SK-N-SH (cell line): ENCODE results near the gene CAVIN3. TPM values are rescaled to one million over a fixed set of nuclear protein-coding genes. Genes with fewer than 3 reads are reported as not detected.

Experiments
- CTCF ChIA-PET: fragments of 300-600, 350-600 bp; formaldehyde crosslinking; extraction: SDS; loops from one replicate; lab custom pipeline; 2021; lab: Yijun Ruan, JAX
- POLR2A ChIA-PET: fragments of 350-600 bp; sonication (Branson Sonifier 250); formaldehyde crosslinking; extraction: SDS; loops from one replicate; lab custom pipeline; 2020; ENCODE audit warnings: antibody characterized with exemption, inconsistent platforms; lab: Yijun Ruan, JAX
- DNase-seq: peaks from one replicate; pipeline ENCODE4 v3.0.0; 2012
- H2AFZ ChIP-seq: fragments of 200-600 bp; sonication (generic); 2 replicates; pipeline ENCODE4 v1.8.1; 2016; ENCODE audit warnings: antibody characterized with exemption, mild to moderate bottlenecking, low read depth
- H3F3A ChIP-seq: fragments of 200-600 bp; sonication (generic); replicated peaks from 2 replicates; pipeline ENCODE3; 2016; ENCODE audit warnings: antibody characterized with exemption, mild to moderate bottlenecking; ENCODE audit not compliant: insufficient read depth
- H3K27ac ChIP-seq, 2 experiments: fragments of 200-500 bp in 1 of 2; fragments of 200-600 bp in 1 of 2; sonication (Bioruptor generic) in 1 of 2; sonication (generic), shearing (Covaris generic) in 1 of 2; 2 replicates each; pipeline versions ENCODE4 v1.5.1 to v1.6.1; 2014 to 2016; ENCODE audit warnings: low read depth in 2 of 2, inconsistent platforms in 1 of 2, low read length in 1 of 2, mild to moderate bottlenecking in 1 of 2, mixed read lengths in 1 of 2
- H3K27me3 ChIP-seq: fragments of 200-600 bp; sonication (generic), shearing (Covaris generic); 2 replicates; pipeline ENCODE4 v1.6.1; 2016; ENCODE audit warnings: mixed run types; ENCODE audit not compliant: insufficient read depth
- H3K36me3 ChIP-seq, 2 experiments: fragments of 200-500 bp in 1 of 2; fragments of 200-600 bp in 1 of 2; sonication (Bioruptor generic) in 1 of 2; sonication (generic) in 1 of 2; replicated peaks in 1 of 2; 2 replicates each; pipeline versions ENCODE3 to v1.5.1; 2014 to 2016; ENCODE audit warnings: low read length in 1 of 2, mild to moderate bottlenecking in 1 of 2; ENCODE audit not compliant: insufficient read depth in 2 of 2, control insufficient read depth in 1 of 2
- H3K4me1 ChIP-seq, 2 experiments: fragments of 200-500 bp in 1 of 2; fragments of 200-600 bp in 1 of 2; sonication (Bioruptor generic) in 1 of 2; sonication (generic), shearing (Covaris generic) in 1 of 2; 2 replicates each; pipeline versions ENCODE4 v1.5.1 to v1.6.1; 2014 to 2016; ENCODE audit warnings: low read depth in 1 of 2, low read length in 1 of 2, mixed run types in 1 of 2; ENCODE audit not compliant: insufficient read depth in 2 of 2, control insufficient read depth in 1 of 2
- H3K4me2 ChIP-seq: fragments of 200-600 bp; sonication (generic), shearing (Covaris generic); 2 replicates; pipeline ENCODE4 v1.6.1; 2017; ENCODE audit warnings: mixed run types
- H3K4me3 ChIP-seq, 2 experiments: fragments of 200-500 bp in 1 of 2; fragments of 200-600 bp in 1 of 2; sonication (Bioruptor generic) in 1 of 2; sonication (generic), shearing (Covaris generic) in 1 of 2; 2 replicates each; pipeline versions ENCODE4 v1.5.1 to v1.8.1; 2014 to 2016; ENCODE audit warnings: low read depth in 2 of 2, inconsistent platforms in 1 of 2, low read length in 1 of 2, mild to moderate bottlenecking in 1 of 2, mixed read lengths in 1 of 2, moderate library complexity in 1 of 2
- H3K79me2 ChIP-seq: fragments of 200-600 bp; sonication (generic); 2 replicates; pipeline ENCODE4 v1.8.1; 2017; ENCODE audit warnings: mild to moderate bottlenecking; ENCODE audit not compliant: insufficient read depth
- H3K9ac ChIP-seq: fragments of 200-600 bp; sonication (generic); 2 replicates; pipeline ENCODE4 v1.6.1; 2017; ENCODE audit warnings: mixed run types
- H3K9me2 ChIP-seq: fragments of 200-600 bp; sonication (generic); 2 replicates; pipeline ENCODE4 v1.6.1; 2017; ENCODE audit warnings: mixed run types
- H3K9me3 ChIP-seq: fragments of 200-600 bp; sonication (generic); 2 replicates; pipeline ENCODE4 v1.6.1; 2017; ENCODE audit warnings: mixed run types, mild to moderate bottlenecking, moderate library complexity
- H4K20me1 ChIP-seq: fragments of 200-600 bp; sonication (generic); 2 replicates; pipeline ENCODE4 v1.6.1; 2017; ENCODE audit warnings: mild to moderate bottlenecking, mixed run types; ENCODE audit not compliant: insufficient read depth
- CHD2 ChIP-seq: fragments of 150-350 bp; IDR thresholded peaks from 2 replicates; pipeline ENCODE4 v1.6.1; 2018; ENCODE audit warnings: low read length; ENCODE audit not compliant: partially characterized antibody
- FOSL2 ChIP-seq: IDR thresholded peaks from 2 replicates; pipeline ENCODE4 v1.4.0; 2012; ENCODE audit warnings: low read depth, mild to moderate bottlenecking, moderate library complexity, borderline replicate concordance
- FOXJ3 ChIP-seq: sonication (generic); formaldehyde crosslinking; IDR thresholded peaks from 2 replicates; pipeline ENCODE4 v1.5.1; 2020; ENCODE audit warnings: mild to moderate bottlenecking, missing genetic modification reagents
- FOXM1 ChIP-seq: IDR thresholded peaks from 2 replicates; pipeline ENCODE4 v1.4.0; 2012; ENCODE audit warnings: low read depth, mild to moderate bottlenecking
- GATA2 ChIP-seq: sonication (generic); formaldehyde crosslinking; IDR thresholded peaks from 2 replicates; pipeline ENCODE4 v1.5.0; 2020; ENCODE audit warnings: mild to moderate bottlenecking, missing genetic modification reagents
- IRF3 ChIP-seq: fragments of 150-350 bp; IDR thresholded peaks from 2 replicates; pipeline ENCODE4 v1.6.1; 2016; ENCODE audit warnings: mild to moderate bottlenecking, low read depth, low read length
- JUND ChIP-seq: IDR thresholded peaks from 2 replicates; pipeline ENCODE4 v1.4.0; 2012
- MXI1 ChIP-seq: IDR thresholded peaks from 2 replicates; pipeline ENCODE4 v1.6.1; 2012; ENCODE audit warnings: mild to moderate bottlenecking, low read depth, low read length, improper control_type of control experiment
- POLR2AphosphoS5 ChIP-seq: IDR thresholded peaks from 2 replicates; pipeline ENCODE4 v1.6.1; 2012; ENCODE audit warnings: low read depth, low read length
- RAD21 ChIP-seq: IDR thresholded peaks from 2 replicates; pipeline ENCODE4 v1.6.1; 2012; ENCODE audit warnings: mild to moderate bottlenecking, low read length
- RCOR1 ChIP-seq: fragments of 150-350 bp; IDR thresholded peaks from 2 replicates; pipeline ENCODE4 v1.6.1; 2017; ENCODE audit warnings: antibody characterized with exemption, low read length
- RFX5 ChIP-seq: IDR thresholded peaks from 2 replicates; pipeline ENCODE4 v1.6.1; 2012; ENCODE audit warnings: mild to moderate bottlenecking, improper control_type of control experiment, low read length
- TAF1 ChIP-seq: IDR thresholded peaks from 2 replicates; pipeline ENCODE4 v1.6.1; 2012; ENCODE audit warnings: low read depth, mild to moderate bottlenecking, low read length, moderate library complexity, borderline replicate concordance
- TCF12 ChIP-seq: IDR thresholded peaks from 2 replicates; pipeline ENCODE4 v1.4.0; 2012
- WGBS: methylation state at CpG from one replicate; pipeline ENCODE4 v1.1.6; 2017; ENCODE audit warnings: low lambda C conversion rate; 5-methylcytosine and 5-hydroxymethylcytosine counted together
- polyA plus RNA-seq, 3 experiments: library from polyadenylated mRNA; depleted of rRNA; stranded (reverse); fragments of >200 nt; gene quantifications; 2 replicates each; pipeline ENCODE4 v1.2.3, GENCODE V29; 2012
- TF ChIP-seq, protein P1 (sequence below): IDR thresholded peaks from 2 replicates; pipeline ENCODE4 v1.4.0; 2012; ENCODE audit warnings: low read depth
- TF ChIP-seq, protein P2 (sequence below): IDR thresholded peaks from 2 replicates; pipeline ENCODE4 v1.6.1; 2012; ENCODE audit warnings: mild to moderate bottlenecking, low read depth, low read length, moderate library complexity

CAVIN3 gene, protein sequence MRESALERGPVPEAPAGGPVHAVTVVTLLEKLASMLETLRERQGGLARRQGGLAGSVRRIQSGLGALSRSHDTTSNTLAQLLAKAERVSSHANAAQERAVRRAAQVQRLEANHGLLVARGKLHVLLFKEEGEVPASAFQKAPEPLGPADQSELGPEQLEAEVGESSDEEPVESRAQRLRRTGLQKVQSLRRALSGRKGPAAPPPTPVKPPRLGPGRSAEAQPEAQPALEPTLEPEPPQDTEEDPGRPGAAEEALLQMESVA
- polyA plus RNA-seq (2012; rRNA removed), result 21.5 and 23.5 TPM in 2 replicates
- 8.3 and 18.9 TPM in 2 replicates for polyA plus RNA-seq (2012; cell fraction: cytosol; rRNA removed)
- 12.5 and 30.8 TPM in 2 replicates for polyA plus RNA-seq (2012; cell fraction: nucleus; rRNA removed)

DNA sequence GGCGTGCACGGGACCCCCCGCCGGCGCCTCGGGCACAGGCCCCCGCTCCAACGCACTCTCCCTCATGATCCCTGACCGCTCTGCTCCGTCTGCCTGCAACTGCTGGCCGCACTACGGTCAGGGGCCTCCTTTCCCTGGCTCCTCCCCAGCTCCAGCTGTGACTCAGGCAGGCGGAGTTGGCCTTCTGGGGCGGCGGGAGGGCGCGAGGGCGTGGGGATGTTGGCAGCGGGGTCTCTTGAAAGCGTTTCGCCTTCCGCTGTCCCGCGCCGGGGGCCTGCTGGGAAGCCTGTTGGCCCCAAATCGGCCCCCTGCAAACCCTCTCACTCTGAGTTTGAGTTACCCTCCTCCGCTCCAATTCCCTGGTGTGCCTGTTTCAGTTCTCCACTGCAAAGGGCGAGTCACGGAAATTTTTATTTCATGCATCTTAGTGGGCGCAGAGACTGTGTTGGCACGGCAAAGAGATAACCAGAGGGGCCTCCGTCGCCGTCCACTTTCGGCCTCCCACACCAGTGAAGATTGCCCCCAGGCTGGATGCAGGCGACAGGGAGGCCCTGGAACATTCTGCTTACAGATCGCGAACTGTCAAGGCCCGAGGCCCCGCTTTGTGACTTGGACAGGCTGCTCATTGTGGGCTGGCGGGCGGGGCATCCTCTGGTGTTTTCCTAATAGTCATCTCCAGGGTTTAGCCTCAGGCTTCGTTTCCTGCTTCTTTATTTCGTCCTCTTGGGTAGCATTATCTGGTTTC, at the start of gene CAVIN3:
Gene CAVIN3 (minus strand): TSS at position 91 of the 745 bp plus-strand sequence. CDS start 25 bp downstream, at position 66.
- H4K20me1 ChIP-seq, result no peaks in the 10 kb centered on the region
- TF ChIP-seq FOXJ3, result no peak
- no peak for TF ChIP-seq MXI1
- no peak for TF ChIP-seq FOXM1
- TF ChIP-seq, protein P1, sequence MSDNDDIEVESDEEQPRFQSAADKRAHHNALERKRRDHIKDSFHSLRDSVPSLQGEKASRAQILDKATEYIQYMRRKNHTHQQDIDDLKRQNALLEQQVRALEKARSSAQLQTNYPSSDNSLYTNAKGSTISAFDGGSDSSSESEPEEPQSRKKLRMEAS, result peak; percentile 35; the same call in 1 of the 2 replicates
- no peak for TF ChIP-seq JUND
- peak; percentile 58; the same call in 1 of the 2 replicates for TF ChIP-seq TAF1
- TF ChIP-seq RAD21, result no peak
- no peak for TF ChIP-seq CHD2
- TF ChIP-seq FOSL2, result peak; percentile 14; the same call in 1 of the 2 replicates
- TF ChIP-seq TCF12, result no peak
- TF ChIP-seq, all 33 proteins: peak for 3
- Histone ChIP-seq H3K27me3 (no peaks in the 10 kb centered on the region), H3K4me1 (peaks cover 0 to 8% of the 10 kb centered on the region in 2 experiments; a peak in 1 of 4 replicates), H3K36me3 (no peaks in the 10 kb centered on the region), H3K27ac (peak within 1 kb of the TSS in 1 of 2 experiments; percentile 73; a peak in 2 of 4 replicates), H3K9me2 (no peaks in the 10 kb centered on the region), H3K4me3 (peak within 1 kb of the TSS; percentile 26 to 32; a peak in 3 of 4 replicates), H3K79me2 (no peaks in the 10 kb centered on the region), H3K9me3 (no peaks in the 10 kb centered on the region), H3F3A (peaks cover 3% of the 10 kb centered on the region), H3K9ac (peak within 1 kb of the TSS; percentile 48; the same call in 1 of the 2 replicates), H2AFZ (peak within 1 kb of the TSS; percentile 68), H3K4me2 (peak within 1 kb of the TSS; percentile 58; the same call in 1 of the 2 replicates)
- ChIA-PET CTCF (interaction anchor here (1.6 to 1.8 kb wide), 2 partner anchors 33 to 70 kb away, joined by 5 to 7 read pairs; no protein-coding TSS in a partner anchor), POLR2A (no interaction called here)
- DNase-seq, result peak; percentile 17
- WGBS, result 38% methylated on average over 28 of the region's 44 CpGs

GRCh38 chr11:6365659-6366058, 45.4 kb upstream of the CAVIN3 start:
- WGBS, result 32% methylated on average over 2 of the region's 2 CpGs
- Histone ChIP-seq H4K20me1 (no peaks in the 10 kb centered on the region), H3K9me2 (no peaks in the 10 kb centered on the region), H3K79me2 (no peaks in the 10 kb centered on the region), H3K27ac (no peak overlapping the region), H3K4me3 (no peak overlapping the region), H3K4me2 (no peak overlapping the region), H3K36me3 (no peaks in the 10 kb centered on the region), H3F3A (no peaks in the 10 kb centered on the region), H3K4me1 (no peaks in the 10 kb centered on the region), H3K9ac (no peak overlapping the region), H3K9me3 (no peaks in the 10 kb centered on the region), H2AFZ (no peak overlapping the region)
- no peak for DNase-seq
- TF ChIP-seq RFX5 (no peak), IRF3 (no peak), RCOR1 (no peak), GATA2 (no peak), POLR2AphosphoS5 (no peak)
- TF ChIP-seq, protein P2, sequence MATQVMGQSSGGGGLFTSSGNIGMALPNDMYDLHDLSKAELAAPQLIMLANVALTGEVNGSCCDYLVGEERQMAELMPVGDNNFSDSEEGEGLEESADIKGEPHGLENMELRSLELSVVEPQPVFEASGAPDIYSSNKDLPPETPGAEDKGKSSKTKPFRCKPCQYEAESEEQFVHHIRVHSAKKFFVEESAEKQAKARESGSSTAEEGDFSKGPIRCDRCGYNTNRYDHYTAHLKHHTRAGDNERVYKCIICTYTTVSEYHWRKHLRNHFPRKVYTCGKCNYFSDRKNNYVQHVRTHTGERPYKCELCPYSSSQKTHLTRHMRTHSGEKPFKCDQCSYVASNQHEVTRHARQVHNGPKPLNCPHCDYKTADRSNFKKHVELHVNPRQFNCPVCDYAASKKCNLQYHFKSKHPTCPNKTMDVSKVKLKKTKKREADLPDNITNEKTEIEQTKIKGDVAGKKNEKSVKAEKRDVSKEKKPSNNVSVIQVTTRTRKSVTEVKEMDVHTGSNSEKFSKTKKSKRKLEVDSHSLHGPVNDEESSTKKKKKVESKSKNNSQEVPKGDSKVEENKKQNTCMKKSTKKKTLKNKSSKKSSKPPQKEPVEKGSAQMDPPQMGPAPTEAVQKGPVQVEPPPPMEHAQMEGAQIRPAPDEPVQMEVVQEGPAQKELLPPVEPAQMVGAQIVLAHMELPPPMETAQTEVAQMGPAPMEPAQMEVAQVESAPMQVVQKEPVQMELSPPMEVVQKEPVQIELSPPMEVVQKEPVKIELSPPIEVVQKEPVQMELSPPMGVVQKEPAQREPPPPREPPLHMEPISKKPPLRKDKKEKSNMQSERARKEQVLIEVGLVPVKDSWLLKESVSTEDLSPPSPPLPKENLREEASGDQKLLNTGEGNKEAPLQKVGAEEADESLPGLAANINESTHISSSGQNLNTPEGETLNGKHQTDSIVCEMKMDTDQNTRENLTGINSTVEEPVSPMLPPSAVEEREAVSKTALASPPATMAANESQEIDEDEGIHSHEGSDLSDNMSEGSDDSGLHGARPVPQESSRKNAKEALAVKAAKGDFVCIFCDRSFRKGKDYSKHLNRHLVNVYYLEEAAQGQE, result no peak
- TF ChIP-seq, all 33 proteins: peak for 0
- ChIA-PET CTCF (interaction anchor here (5.7 to 5.8 kb wide), 2 partner anchors 12 to 14 kb away, joined by 64 to 114 read pairs; no protein-coding TSS in a partner anchor), POLR2A (no interaction called here)
- no peaks in the 10 kb centered on the region; the same call in 1 of the 2 replicates for H3K27me3 ChIP-seq
